Measurements from ENCODE around the gene ARL6IP6.

The ARL6IP6 gene

GRCh38 chr2:152781175-152781574, 62.8 kb downstream of the ARL6IP6 start:
- Histone ChIP-seq H3K4me3 (ENCODE audit: low read length, poor library complexity, severe bottlenecking) (no peak overlapping the region), H3K9me2 (replicated peaks; ENCODE audit: low read depth, low read length) (no peaks in the 10 kb centered on the region), H3K9me3 (ENCODE audit: insufficient read depth, low read depth, low read length) (no peaks in the 10 kb centered on the region), H3K27me3 (ENCODE audit: insufficient read depth, low read length, poor library complexity, severe bottlenecking) (no peaks in the 10 kb centered on the region), H2AFZ (ENCODE audit: low read length) (no peak overlapping the region), H3K4me2 (ENCODE audit: low read depth, low read length, poor library complexity, severe bottlenecking) (no peak overlapping the region), H3K9ac (ENCODE audit: low read depth, low read length, poor library complexity, severe bottlenecking) (no peak overlapping the region), H3K79me2 (ENCODE audit: insufficient read depth, low read length) (no peaks in the 10 kb centered on the region), H3K36me3 (ENCODE audit: insufficient read depth, low read length) (no peaks in the 10 kb centered on the region), H3F3A (ENCODE audit: low read depth) (no peaks in the 10 kb centered on the region), H4K20me1 (ENCODE audit: insufficient read depth, low read length, poor library complexity, severe bottlenecking) (no peaks in the 10 kb centered on the region), H3K4me1 (ENCODE audit: insufficient read depth, low read length, poor library complexity, severe bottlenecking) (no peaks in the 10 kb centered on the region)
- TF ChIP-seq EZH2phosphoT487 (IDR thresholded peaks at IDR 0.05; ENCODE audit: borderline replicate concordance) (no peak), CTCF (conservative IDR thresholded peaks at IDR 0.05; ENCODE audit: low read length) (no peak)

DNA sequence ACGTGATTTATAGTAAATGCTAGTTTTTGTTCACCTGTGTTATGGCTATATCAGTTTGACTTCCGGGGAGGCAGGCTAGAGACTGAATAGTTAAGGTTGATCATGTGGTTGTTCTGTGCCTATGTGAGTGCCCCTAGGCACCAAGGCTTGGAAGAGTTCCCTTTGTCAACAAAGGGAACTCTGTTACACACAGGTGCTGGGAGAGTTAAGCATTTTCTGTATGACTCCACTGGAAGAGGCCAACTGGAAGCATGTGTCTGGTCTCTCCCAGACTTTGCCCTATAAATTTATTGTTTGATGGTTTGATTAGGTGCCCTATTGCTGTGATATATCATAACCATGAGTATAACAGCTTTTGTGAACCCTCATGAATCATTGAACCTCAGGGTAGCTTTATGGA, 63.8 kb downstream of the ARL6IP6 start:
- no peak overlapping the region for H2AFZ ChIP-seq (ENCODE audit: low read length)
- no peaks in the 10 kb centered on the region for H3K79me2 ChIP-seq (ENCODE audit: insufficient read depth, low read length)
- no peaks in the 10 kb centered on the region for H3K4me1 ChIP-seq (ENCODE audit: insufficient read depth, low read length, poor library complexity, severe bottlenecking)
- TF ChIP-seq CTCF (conservative IDR thresholded peaks at IDR 0.05; ENCODE audit: low read length) (no peak), EZH2phosphoT487 (IDR thresholded peaks at IDR 0.05; ENCODE audit: borderline replicate concordance) (no peak)
- no peaks in the 10 kb centered on the region for H3K9me2 ChIP-seq (replicated peaks; ENCODE audit: low read depth, low read length)
- no peak overlapping the region for H3K4me3 ChIP-seq (ENCODE audit: low read length, poor library complexity, severe bottlenecking)
- H4K20me1 ChIP-seq (ENCODE audit: insufficient read depth, low read length, poor library complexity, severe bottlenecking), result no peaks in the 10 kb centered on the region
- H3K9me3 ChIP-seq (ENCODE audit: insufficient read depth, low read depth, low read length), result no peaks in the 10 kb centered on the region
- no peaks in the 10 kb centered on the region for H3K36me3 ChIP-seq (ENCODE audit: insufficient read depth, low read length)
- H3K27me3 ChIP-seq (ENCODE audit: insufficient read depth, low read length, poor library complexity, severe bottlenecking), result no peaks in the 10 kb centered on the region
- H3K4me2 ChIP-seq (ENCODE audit: low read depth, low read length, poor library complexity, severe bottlenecking), result no peak overlapping the region
- H3F3A ChIP-seq (ENCODE audit: low read depth), result no peaks in the 10 kb centered on the region
- H3K9ac ChIP-seq (ENCODE audit: low read depth, low read length, poor library complexity, severe bottlenecking), result no peak overlapping the region

- Histone ChIP-seq H3K4me3 (ENCODE audit: low read length, poor library complexity, severe bottlenecking) (no peak overlapping the region), H4K20me1 (ENCODE audit: insufficient read depth, low read length, poor library complexity, severe bottlenecking) (no peaks in the 10 kb centered on the region), H3K4me2 (ENCODE audit: low read depth, low read length, poor library complexity, severe bottlenecking) (no peak overlapping the region), H3K36me3 (ENCODE audit: insufficient read depth, low read length) (no peaks in the 10 kb centered on the region), H3K9me2 (replicated peaks; ENCODE audit: low read depth, low read length) (no peaks in the 10 kb centered on the region), H3F3A (ENCODE audit: low read depth) (no peaks in the 10 kb centered on the region), H2AFZ (ENCODE audit: low read length) (no peak overlapping the region), H3K4me1 (ENCODE audit: insufficient read depth, low read length, poor library complexity, severe bottlenecking) (no peaks in the 10 kb centered on the region), H3K27me3 (ENCODE audit: insufficient read depth, low read length, poor library complexity, severe bottlenecking) (no peaks in the 10 kb centered on the region), H3K79me2 (ENCODE audit: insufficient read depth, low read length) (no peaks in the 10 kb centered on the region), H3K9ac (ENCODE audit: low read depth, low read length, poor library complexity, severe bottlenecking) (no peak overlapping the region), H3K9me3 (ENCODE audit: insufficient read depth, low read depth, low read length) (no peaks in the 10 kb centered on the region)
- TF ChIP-seq EZH2phosphoT487 (IDR thresholded peaks at IDR 0.05; ENCODE audit: borderline replicate concordance), result no peak
- TF ChIP-seq CTCF (conservative IDR thresholded peaks at IDR 0.05; ENCODE audit: low read length), result no peak
These were observed 72.5 kb downstream of the ARL6IP6 start for GRCh38 chr2:152790883-152791282.
